PFSK-1 (cell line): ENCODE measurements around the gene LINGO4.
A peak's percentile ranks its signal among the peaks of the same experiment; 100 is the strongest.

ENCODE experiments used
- FOXP2 ChIP-seq: optimal IDR thresholded peaks from 2 replicates; pipeline ENCODE3; 2011; ENCODE audit warnings: borderline replicate concordance, control low read depth, inconsistent platforms; ENCODE audit not compliant: insufficient read depth; ENCODE audit errors: extremely low read length, extremely low read depth
- POLR2AphosphoS5 ChIP-seq: IDR thresholded peaks from 2 replicates; pipeline ENCODE4 v1.6.1; 2012; ENCODE audit warnings: low read depth, mild to moderate bottlenecking, control low read depth, low read length, moderate library complexity
- REST ChIP-seq, 2 experiments: IDR thresholded peaks; 2 replicates each; pipeline versions ENCODE4 v1.6.1 to v1.8.0; 2011 to 2012; ENCODE audit warnings: low read depth in 2 of 2, low read length in 2 of 2, control low read depth in 1 of 2, inconsistent platforms in 1 of 2, mild to moderate bottlenecking in 1 of 2, moderate library complexity in 1 of 2; ENCODE audit not compliant: insufficient read depth in 1 of 2
- SIN3A ChIP-seq: IDR thresholded peaks from 2 replicates; pipeline ENCODE4 v1.6.1; 2012; ENCODE audit warnings: mild to moderate bottlenecking, low read length, moderate library complexity, borderline replicate concordance; ENCODE audit not compliant: insufficient read depth
- TAF1 ChIP-seq: IDR thresholded peaks from 2 replicates; pipeline ENCODE4 v1.6.1; 2012; ENCODE audit warnings: low read length, control low read depth, borderline replicate concordance; ENCODE audit not compliant: insufficient read depth

The LINGO4 gene

GRCh38 chr1:151831605-151832004, 26.4 kb upstream of the LINGO4 start, which contains the start of gene RORC:
TSS of gene RORC (minus strand) at chr1:151831802. CDS start at chr1:151831764, 38 bp downstream.
- TF ChIP-seq TAF1 (no peak), POLR2AphosphoS5 (no peak), REST (IDR thresholded peaks at IDR 0.05; ENCODE audit: insufficient read depth in 1 of 2, low read depth in 2 of 2, low read length in 2 of 2) (no peak), FOXP2 (no peak), SIN3A (no peak)

DNA sequence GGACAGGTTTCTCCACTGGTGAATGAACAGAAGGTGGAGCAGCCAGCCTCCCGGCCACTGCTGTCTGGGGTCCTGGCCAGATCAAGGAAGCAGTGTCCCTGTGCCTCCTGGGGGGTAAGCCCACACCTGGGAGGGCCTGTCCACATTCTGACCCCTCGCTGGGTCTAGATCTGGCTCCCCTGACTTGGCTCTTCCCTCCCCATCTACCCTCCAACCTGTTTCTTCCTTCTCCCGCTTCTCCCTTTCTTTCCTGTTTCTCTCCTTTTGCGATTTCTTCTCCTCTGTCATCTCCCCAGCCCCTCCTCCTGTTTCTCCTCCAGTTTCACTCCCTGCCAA, 26.0 kb upstream of the LINGO4 start:
- no peak for TF ChIP-seq SIN3A
- no peak for TF ChIP-seq POLR2AphosphoS5
- no peak for TF ChIP-seq REST (IDR thresholded peaks at IDR 0.05; ENCODE audit: insufficient read depth in 1 of 2, low read depth in 2 of 2, low read length in 2 of 2)
- TF ChIP-seq TAF1, result no peak
- no peak for TF ChIP-seq FOXP2

GRCh38 chr1:151830055-151830454, 24.8 kb upstream of the LINGO4 start:
- TF ChIP-seq FOXP2 (no peak), REST (IDR thresholded peaks at IDR 0.05; ENCODE audit: insufficient read depth in 1 of 2, low read depth in 2 of 2, low read length in 2 of 2) (no peak), SIN3A (no peak), POLR2AphosphoS5 (no peak), TAF1 (no peak)

GRCh38 chr1:151829352-151830046, 24.3 kb upstream of the LINGO4 start:
- TF ChIP-seq TAF1 (no peak), SIN3A (no peak), REST (IDR thresholded peaks at IDR 0.05; ENCODE audit: insufficient read depth in 1 of 2, low read depth in 2 of 2, low read length in 2 of 2) (no peak)

- TF ChIP-seq POLR2AphosphoS5 (no peak), TAF1 (no peak), SIN3A (0 out of 2 replicates have a peak, but pooled peaks have one; percentile 62), FOXP2 (no peak), REST (IDR thresholded peaks at IDR 0.05; ENCODE audit: insufficient read depth in 1 of 2, low read depth in 2 of 2, low read length in 2 of 2) (peak; percentile 88 to 96)
These were observed 23.7 kb upstream of the LINGO4 start for GRCh38 chr1:151828921-151829320.
